PFSK-1 (cell line): Measurements from ENCODE around the gene SST.

ENCODE experiments used
- POLR2AphosphoS5 ChIP-seq: IDR thresholded peaks from 2 replicates; pipeline ENCODE4 v1.6.1; 2012; ENCODE audit warnings: low read depth, mild to moderate bottlenecking, control low read depth, low read length, moderate library complexity
- TAF1 ChIP-seq: IDR thresholded peaks from 2 replicates; pipeline ENCODE4 v1.6.1; 2012; ENCODE audit warnings: low read length, control low read depth, borderline replicate concordance; ENCODE audit not compliant: insufficient read depth

- no peak for TF ChIP-seq POLR2AphosphoS5
- no peak for TF ChIP-seq TAF1
Observed at GRCh38 chr3:187686621-187687273, 16.6 kb upstream of the SST start.
